Fibroblast of skin of left biceps (primary cell): ENCODE results near the gene HSD17B2.
"Not testable (repeated sequence)": the region's sequence is repeated elsewhere in the genome, so short reads cannot be mapped to it uniquely, and the experiment has no call there.

Experiments used
- DNase-seq, 2 experiments: peaks; one replicate each; pipeline ENCODE4 v3.0.0-alpha.2; 2013; ENCODE audit warnings: low read depth in 2 of 2

The HSD17B2 gene

GRCh38 chr16:82133798-82134197, 98.7 kb downstream of the HSD17B2 start:
- DNase-seq = no peak

DNA sequence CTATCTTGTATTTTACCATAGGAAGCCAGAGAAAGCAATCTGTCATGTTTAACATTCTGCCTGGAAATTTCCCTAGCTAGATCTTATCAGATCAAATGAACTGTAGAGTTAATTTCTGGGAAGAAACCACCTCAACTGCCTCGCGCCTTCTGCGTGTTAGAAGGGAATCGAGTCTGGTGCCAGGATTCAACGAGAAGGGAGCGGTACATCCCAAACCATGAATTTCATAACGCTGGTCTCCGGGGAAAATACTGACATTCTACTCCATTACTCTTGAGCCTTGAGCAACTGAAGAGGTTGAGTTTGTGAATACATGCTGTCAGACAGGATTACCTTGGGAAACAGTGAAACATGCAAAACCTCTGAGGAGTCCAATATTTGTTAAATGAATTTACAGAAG, 99.8 kb downstream of the HSD17B2 start:
- no peak for DNase-seq

DNA sequence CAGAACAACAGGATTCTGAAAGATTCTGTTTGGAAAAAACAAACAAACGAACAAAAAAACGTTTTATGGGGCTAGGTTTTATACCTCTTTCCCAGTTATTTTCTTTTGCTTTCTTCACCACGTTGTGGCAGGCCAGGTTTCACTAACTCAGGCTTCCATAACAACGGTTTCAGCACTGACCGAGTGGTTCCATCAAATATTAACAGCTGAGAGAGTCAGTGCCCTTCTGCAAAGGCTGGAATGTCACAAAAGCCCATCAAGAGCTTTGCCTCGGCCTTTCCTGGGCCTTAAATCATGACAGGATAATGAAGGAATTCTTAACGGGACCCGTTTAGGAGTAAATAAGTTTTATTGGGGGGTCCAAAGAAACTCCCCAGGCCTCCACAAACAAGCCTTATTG, 100.8 kb downstream of the HSD17B2 start:
- no peak for DNase-seq

- no peak for DNase-seq
Observed at GRCh38 chr16:82136956-82137821, 102.1 kb downstream of the HSD17B2 start.

DNA sequence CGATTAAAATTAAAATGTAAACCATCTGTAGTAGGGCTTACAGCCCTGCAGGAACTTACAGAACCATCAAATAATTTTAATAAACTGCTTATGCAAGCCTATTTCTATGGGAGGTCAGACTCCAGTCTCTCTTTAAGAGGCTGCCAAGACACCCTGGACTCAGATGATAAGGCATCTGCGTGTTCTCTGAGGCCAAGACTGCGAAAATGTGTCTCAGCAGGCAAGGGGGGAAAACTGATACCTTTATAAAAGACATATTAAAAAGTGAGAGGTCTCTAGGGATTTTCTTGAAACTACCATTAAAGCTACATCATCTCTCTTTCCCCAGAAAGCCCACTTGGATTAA, 102.7 kb downstream of the HSD17B2 start:
- no peak for DNase-seq

DNA sequence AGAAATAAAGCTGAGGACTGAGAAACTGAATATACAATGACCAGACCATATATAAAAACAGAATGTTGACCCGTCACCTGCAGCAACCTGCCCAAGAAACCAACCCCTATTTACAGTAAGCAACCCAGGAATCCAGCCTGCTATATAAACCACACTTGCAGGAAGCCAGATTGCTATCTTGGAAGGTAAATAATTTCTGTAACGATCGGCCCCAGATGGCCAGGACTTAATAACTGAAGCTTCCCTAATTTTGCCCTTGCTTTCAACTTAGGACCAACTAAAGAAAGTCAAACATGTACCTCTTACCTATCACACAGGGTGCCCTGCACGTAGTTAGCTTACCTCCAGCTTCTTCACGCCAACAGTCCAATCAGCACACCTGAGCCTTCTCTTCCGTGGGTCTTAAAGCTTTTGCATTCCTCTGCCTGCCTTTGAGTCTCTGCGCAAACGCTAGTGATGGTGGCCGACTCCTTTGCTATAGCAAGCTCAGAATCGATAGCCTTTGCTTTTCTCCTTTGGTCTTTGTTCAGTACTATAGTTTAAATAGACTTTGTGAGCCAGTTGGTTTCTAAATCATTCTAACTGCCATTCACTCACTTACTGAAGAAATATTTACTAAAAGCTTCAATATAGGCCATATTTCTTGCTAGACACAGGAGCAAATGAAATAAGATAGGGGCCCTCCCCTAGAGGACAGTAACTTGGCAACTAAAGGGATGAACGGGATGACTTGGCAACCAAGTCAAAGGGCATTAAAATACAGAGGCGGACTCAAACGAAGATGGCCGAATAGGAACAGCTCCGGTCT, 103.6 kb downstream of the HSD17B2 start:
- no peak for DNase-seq

- DNase-seq = not testable (repeated sequence)
Observed at GRCh38 chr16:82139286-82139571, 104.2 kb downstream of the HSD17B2 start.

DNA sequence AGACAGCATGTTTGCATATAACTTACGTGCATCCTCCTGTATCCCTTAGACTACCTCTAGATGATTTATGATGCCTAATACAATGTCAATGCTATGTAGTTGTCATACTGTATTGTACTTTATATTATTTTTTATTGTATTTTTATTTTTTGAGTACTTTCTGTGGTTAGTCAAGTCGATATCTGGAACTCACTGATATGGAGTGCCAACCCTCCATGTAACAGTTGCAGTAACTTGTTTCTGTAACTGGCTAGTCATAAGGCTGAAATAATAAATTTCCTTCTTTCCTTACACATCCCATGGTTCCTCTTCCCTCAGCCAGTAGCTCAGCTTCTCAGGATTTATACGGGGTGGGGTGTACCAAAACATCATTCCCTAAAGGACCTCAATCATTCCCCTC, 111.5 kb downstream of the HSD17B2 start:
- no peak for DNase-seq

- no peak for DNase-seq
Observed at GRCh38 chr16:82146957-82147356, 111.9 kb downstream of the HSD17B2 start.

DNA sequence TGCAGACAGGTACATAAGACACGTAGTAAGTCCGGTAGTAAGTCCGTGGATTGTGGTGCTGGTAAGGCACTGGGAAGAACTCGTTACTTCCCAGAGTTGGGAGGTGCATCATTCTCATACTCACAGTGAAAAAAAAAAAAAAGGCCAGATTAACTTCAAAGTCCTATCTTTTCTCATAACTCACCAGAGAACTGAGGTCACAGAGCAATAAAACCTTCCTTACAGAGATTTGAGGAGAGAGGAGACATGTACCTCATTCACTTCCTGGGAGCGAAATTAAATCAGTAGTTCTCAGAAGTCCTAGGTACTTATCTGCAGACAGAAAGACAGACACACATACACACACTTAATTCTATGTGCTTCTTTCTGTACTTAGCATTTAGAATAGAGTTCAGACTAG, 112.5 kb downstream of the HSD17B2 start:
- DNase-seq = no peak
